ENCODE results near the gene ABR.
"Not testable (repeated sequence)": the region's sequence is repeated elsewhere in the genome, so short reads cannot be mapped to it uniquely, and the experiment has no call there.

The ABR gene

GRCh38 chr17:1154704-1155103 is 25.1 kb downstream of the ABR start:
- TF ChIP-seq CTCF (IDR thresholded peaks at IDR 0.05; ENCODE audit: borderline replicate concordance, insufficient read depth, low read depth, low read length), result no peak
- no peak overlapping the region for H3K4me3 ChIP-seq (ENCODE audit: low read depth, low read length)

GRCh38 chr17:1153795-1154546 is 25.8 kb downstream of the ABR start:
- no peak for TF ChIP-seq CTCF (IDR thresholded peaks at IDR 0.05; ENCODE audit: borderline replicate concordance, insufficient read depth, low read depth, low read length)

GRCh38 chr17:1152582-1152981 is 27.2 kb downstream of the ABR start:
- not testable (repeated sequence) for H3K4me3 ChIP-seq (ENCODE audit: low read depth, low read length)

More at GRCh38 chr17:1153795-1154546, 25.8 kb downstream of the ABR start:
- no peak overlapping the region for H3K4me3 ChIP-seq (ENCODE audit: low read depth, low read length)

GRCh38 chr17:1150863-1151600 is 28.7 kb downstream of the ABR start:
- H3K4me3 ChIP-seq (ENCODE audit: low read depth, low read length), result no peak overlapping the region
- TF ChIP-seq CTCF (IDR thresholded peaks at IDR 0.05; ENCODE audit: borderline replicate concordance, insufficient read depth, low read depth, low read length), result no peak

- no peak overlapping the region for H3K4me3 ChIP-seq (ENCODE audit: low read depth, low read length)
- TF ChIP-seq CTCF (IDR thresholded peaks at IDR 0.05; ENCODE audit: borderline replicate concordance, insufficient read depth, low read depth, low read length), result no peak
These were observed 29.9 kb downstream of the ABR start for GRCh38 chr17:1149869-1150268.

- no peak for TF ChIP-seq CTCF (IDR thresholded peaks at IDR 0.05; ENCODE audit: borderline replicate concordance, insufficient read depth, low read depth, low read length)
- H3K4me3 ChIP-seq (ENCODE audit: low read depth, low read length), result no peak overlapping the region
These were observed 32.1 kb downstream of the ABR start for GRCh38 chr17:1147664-1148063.

- TF ChIP-seq CTCF (IDR thresholded peaks at IDR 0.05; ENCODE audit: borderline replicate concordance, insufficient read depth, low read depth, low read length), result no peak
- no peak overlapping the region for H3K4me3 ChIP-seq (ENCODE audit: low read depth, low read length)
These were observed 33.1 kb downstream of the ABR start for GRCh38 chr17:1146561-1147265.

All from GM12875 (cell line).